GM12873 (cell line): Measurements from ENCODE around the gene MEP1A.

Source experiments
- CTCF ChIP-seq: IDR thresholded peaks from 2 replicates; pipeline ENCODE4 v1.5.1; 2012; ENCODE audit warnings: low read depth, mild to moderate bottlenecking, moderate library complexity, low read length, control low read depth; ENCODE audit not compliant: insufficient read depth; ENCODE audit errors: missing control alignments

The MEP1A gene

GRCh38 chr6:46764961-46765360 is 28.2 kb upstream of the MEP1A start:
- TF ChIP-seq CTCF, result no peak

- no peak for TF ChIP-seq CTCF
These were observed 21.2 kb upstream of the MEP1A start for GRCh38 chr6:46772016-46772415.

- no peak for TF ChIP-seq CTCF
These were observed 20.4 kb upstream of the MEP1A start for GRCh38 chr6:46772762-46773161.

- TF ChIP-seq CTCF, result no peak
These were observed 19.9 kb upstream of the MEP1A start for GRCh38 chr6:46773201-46773855.

GRCh38 chr6:46776070-46776712 is 17.0 kb upstream of the MEP1A start:
- no peak for TF ChIP-seq CTCF

- TF ChIP-seq CTCF, result no peak
These were observed 15.5 kb upstream of the MEP1A start for GRCh38 chr6:46777476-46778346.
